Activated CD8-positive, alpha-beta memory T cell treated with anti-CD3 and anti-CD28 coated beads, Interleukin-2, amount 50 U/mL, for 24 hours (primary cell): ENCODE measurements around the gene CYP11A1.
"Not testable (repeated sequence)": the region's sequence is repeated elsewhere in the genome, so short reads cannot be mapped to it uniquely, and the experiment has no call there.

Experiments used
- DNase-seq: peaks from one replicate; pipeline ENCODE4 v3.0.0-alpha.2; 2020; ENCODE audit errors: extremely low read depth

CYP11A1 gene

DNA sequence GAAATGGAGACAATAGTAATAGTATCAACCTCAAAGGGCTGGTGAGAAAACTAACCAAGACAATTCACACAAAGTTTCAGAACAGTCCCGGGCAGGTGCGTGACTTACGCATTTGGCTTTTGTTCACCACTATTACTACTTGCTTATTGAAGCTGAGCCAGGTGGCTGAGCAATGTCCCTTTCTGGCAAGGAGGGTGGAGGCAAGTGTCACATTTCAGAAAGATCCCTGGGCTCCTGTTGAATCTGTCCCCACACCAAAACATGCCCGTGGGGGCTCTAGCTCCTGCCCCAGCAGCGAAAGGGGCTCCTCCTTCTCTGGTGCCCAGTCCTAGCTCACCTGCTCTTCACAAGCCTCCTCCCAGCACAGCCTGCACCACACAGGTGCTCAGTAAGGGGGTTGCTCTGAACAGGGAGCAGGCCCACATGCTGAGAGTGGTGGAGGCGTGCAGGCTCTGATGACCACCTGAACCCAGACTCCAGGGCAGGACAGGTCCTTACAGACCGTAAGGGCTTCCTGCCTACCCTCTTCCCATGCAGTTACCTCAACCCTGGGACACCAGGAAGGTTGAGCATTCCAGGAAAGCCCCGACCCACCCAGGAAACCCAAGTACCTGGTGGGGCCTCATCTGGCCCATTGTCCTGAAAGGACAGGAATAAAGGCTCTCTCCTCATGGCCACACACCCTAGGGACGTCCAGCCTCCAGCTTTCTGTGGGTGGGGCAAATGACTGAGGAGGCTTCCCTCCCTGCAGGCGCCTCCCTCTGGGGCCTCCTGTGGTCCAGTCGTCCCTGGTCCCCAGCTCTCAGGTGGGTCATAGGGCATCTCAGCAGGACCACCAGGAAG lies 33.7 kb upstream of the CYP11A1 start:
- DNase-seq, result no peak

DNA sequence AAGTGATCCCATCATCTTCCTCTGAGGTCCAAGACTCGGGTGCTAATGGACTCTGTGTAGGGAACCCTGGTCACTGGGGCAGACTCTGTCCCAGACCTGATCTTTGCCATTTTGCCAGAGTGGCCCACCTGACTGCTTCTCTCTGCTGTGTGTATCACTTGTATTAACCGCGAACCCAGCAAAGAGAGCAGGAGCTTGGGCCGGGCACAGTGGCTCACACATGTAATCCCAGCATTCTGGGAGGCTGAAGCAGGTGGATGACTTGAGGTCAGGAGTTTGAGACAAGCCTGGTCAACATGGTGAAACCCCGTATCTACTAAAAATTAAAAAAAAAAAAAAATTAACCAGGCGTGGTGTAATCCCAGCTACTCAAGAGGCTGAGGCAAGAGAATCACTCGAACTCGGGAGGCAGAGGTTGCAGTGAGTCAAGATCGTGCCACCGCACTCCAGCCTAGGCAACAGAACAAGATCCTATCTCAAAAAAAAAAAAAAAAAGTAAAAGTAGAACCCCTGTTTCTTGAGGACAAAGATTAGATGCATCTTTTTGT lies 32.9 kb upstream of the CYP11A1 start:
- no peak for DNase-seq

DNA sequence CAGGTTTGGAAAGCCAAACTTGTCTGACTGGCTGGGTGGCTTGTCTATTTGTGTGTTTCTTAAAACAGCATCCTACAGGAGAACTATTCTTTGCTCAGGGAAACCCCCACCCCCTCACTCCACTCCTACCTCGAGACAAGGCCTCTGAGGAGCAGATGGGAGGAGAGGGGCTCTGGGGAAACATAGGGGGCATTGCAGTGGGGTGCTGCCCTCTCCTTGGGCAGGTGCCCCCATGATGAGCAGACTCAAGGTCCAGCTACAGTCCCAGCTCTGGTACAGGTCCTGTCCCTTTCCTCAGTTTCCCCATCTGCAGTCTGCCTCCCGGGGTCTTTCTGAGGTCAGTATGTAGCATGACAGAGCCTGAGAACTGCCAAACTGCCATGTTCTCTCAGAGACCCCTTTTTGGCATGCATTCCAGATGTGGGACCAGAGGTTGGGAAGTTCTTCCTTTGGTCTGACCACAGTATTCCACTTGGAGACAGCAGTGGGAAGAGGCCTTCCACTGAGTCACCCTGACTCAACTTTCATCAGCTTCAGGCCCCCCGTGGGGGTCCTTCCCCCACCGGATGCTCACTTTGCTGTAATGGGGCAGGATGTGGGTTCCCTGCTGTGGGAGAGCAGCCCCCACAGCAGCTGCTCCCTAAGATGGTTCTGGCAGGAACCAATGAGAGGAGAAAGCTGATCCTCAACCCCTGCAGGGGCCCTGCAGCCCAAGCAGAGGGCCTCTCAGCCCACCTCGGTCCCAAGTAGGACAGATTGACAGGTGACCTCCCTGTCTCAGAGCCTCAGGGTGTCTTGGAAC lies 32.3 kb upstream of the CYP11A1 start:
- DNase-seq, result no peak

DNA sequence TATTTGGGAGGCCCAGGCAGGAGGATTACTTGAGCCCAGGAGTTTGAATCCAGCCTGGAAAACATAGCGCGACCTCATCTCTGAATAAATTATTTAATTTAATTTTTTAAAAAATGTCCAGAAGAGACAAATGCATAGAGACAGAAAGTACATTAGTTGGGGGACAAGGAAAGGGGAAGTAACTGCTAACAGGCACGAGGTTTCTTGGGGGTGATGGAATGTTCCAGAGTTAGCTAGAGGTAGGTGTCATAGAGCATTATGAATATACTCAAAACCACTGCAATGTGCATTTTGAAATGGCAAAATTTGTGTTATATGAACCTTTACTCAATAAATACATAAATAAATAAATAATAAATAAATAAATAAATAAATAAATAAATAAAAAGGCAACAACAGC lies 31.7 kb upstream of the CYP11A1 start:
- DNase-seq, result no peak

DNA sequence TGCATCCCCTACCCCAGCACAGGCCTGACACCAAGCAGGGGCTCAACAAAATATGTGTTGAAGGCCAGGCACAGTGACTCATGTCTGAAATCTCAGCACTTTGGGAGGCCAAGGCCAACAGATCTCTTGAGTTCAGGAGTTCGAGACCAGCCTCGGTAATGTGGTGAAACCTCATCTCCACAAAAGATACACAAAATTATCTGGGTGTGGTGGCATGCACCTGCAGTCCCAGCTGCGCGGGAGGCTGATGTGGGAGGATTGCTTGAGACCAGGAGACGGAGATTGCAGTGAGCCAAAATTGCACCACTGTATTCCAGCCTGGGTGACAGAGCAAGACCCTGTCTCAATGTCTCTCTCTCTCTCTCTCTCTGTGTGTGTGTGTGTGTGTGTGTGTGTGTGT lies 30.7 kb upstream of the CYP11A1 start:
- DNase-seq, result no peak

DNA sequence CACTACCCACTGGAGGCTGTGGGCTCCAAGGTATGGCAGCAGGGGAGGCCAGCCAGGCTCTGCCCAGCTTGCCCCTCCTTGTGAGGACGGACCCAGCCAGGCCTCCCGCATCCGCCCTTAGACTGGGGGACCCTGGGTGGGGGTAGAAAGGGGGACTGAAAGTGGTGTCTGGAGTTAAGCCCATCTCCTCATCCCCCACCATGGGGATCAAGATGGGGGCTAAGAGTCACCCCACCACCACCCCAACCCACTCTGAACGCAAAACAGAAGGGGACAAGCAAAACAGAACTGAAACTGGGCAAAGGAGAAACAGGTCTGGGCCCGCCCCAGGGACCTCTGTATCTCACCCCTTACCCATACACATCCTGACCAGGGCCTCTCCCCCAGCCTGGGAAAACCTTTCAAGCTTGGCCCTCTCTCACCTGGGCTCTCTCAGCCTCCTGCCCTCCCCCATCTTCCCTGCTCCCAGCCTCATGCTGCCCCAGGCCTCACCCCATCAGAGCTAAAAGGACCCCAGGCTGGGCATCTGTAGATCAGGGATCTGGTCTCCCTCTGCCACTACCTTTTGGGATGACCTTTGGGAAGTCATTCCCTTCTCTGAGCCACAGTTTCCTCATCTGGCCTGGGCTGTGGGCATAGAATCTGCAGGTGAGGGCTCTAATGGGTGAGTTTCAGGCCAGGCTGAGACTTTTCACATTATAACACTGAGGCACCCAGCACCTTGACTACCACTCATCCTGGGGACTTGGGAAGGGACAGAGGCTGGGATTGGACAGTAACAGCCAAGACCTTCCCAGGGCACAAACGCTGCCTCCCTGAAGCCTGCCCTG lies 30.0 kb upstream of the CYP11A1 start:
- DNase-seq, result no peak

DNA sequence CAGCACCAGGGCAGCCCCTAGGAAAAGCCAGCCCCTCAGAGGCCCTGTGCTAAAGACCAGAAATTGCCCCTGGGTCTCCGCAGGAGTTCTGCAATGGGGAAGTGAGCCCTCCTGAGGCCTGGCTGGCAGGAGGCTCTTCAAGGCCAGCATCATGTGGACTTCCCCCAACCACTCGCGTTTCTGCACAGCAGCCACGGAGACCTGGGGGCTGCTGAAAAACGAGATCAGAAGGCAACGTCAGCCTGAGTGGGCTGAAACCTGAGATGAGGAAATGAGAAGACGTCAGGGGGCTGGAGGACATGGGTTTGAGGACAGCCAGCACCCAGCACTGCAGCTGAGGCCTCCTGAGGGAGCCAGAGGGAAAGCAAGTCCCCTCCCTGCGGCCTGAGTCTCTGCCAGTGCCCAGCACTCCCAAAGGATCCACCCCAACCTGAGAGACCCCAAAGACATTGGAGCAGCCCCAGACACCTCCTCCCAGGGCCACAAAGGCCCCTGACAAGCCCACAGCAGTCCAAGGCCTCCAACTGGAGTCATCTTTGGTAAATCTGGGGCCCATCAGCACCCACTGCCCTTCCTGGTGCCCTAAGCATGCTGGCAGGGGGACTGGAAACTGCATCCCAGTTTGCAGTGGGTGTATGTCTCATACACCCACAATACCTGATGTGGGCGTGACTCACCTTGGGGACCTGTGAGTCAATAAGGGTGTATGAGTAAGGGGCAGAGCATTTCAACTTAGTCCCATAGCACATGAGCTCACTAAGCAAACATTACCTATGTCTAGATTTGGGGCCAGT lies 29.2 kb upstream of the CYP11A1 start:
- no peak for DNase-seq

DNA sequence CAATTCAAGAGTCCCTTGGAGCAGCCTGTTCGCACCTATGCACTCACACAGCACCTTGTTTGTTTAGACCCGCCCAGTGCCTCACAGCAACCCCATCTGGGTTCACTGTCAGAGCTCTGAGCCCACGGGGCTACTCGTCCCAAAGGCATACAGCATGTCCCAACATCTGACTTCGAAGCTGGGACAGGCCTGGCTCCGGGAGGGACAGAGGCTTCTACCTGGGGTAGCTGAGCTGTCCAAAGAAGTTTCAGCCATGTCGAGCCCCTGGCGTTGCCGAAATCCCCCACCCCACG lies 28.6 kb upstream of the CYP11A1 start:
- no peak for DNase-seq

DNA sequence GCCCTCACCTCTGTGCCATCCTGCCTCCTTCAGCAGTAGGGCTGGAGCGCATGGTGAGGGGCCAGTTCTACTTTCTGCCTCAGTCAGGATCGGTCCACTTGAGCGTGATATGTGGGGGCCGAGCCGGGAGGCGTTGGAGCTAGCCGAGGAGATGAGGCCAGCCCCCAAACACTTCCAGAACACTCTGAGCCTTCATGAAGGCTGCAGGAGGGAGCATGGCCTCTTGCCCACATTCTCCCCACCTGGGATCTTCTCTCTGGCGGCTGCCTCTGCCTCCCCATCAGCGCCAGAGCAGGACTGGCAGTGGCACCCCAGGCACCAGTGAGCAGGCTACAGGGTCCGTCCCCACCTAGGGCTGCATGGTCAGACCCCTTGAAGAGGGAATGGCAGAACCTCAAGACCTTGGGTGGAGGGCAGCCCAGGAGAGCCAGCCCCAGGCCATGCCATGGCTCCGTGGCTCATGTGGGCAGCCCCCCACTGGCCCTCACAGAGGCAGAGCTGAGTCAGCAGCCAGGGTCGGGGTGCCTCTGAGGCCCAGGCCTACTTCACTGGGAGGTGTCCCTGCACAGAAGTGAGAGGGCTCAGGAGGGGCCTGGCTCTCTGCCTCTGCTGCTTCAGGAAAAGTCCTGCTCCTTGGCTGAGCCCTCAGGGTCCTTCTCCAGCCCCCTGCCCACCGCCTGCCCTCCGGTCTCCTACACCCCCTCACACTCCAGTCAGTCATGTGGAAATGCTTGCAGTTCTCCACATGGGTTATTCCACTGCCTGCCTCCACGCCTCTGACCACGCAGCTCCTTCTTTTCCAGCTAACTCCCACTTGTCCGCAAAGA lies 28.1 kb upstream of the CYP11A1 start:
- no peak for DNase-seq

DNA sequence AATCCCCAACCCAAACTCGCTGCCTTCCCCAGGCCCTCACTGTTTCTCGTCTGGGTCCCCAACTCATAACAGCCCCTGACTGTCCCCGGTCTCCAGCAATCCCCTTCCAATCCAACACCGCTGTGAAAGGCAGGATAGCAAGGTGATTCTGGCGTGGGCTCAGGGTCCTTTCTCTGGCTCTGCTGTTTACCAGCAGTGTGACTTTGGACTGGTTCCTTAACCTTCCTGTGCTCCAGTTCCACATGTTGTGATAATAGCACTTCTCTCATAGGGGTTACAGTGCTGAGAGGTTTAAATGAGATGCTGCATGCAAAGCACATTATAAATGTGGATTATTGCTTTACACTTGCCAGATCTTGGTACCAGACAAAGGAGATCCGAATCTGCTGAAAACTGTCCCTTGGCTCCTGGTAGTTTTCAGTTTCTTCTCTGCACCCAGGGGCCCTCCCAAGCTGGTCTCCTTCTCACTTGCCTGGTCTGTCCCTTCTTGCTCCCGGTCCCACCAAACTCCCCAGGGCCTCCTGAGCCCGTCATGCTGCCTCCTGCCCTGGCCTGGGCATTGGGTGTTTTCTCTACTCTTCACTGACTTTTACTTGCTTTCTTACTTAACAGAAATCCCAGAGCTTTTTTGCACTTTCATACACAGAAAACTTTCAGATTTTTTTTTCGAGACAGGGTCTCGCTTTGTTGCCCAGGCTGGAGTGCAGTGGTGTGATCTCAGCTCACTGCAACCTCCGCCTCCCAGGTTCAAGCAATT lies 26.8 kb upstream of the CYP11A1 start:
- DNase-seq, result no peak

DNA sequence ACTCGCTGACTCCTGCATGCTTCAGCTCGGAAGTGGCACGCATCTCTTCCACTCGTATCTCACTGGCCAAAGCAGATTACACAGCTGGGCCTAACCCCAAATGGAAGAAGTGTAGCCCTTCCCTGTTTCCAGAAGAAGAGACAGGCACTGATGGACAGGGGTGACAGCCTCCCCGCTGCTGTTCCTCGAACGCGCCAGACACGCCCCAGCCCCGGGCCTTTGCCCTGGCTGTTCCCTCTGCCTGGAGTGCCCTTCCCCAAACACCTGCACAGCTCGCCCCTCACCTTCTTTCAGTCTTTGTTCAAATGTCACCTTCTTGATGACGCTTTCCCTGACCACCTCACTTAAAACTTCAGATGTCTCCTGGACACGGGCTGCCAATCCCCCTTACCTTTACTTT lies 26.0 kb upstream of the CYP11A1 start:
- no peak for DNase-seq

DNA sequence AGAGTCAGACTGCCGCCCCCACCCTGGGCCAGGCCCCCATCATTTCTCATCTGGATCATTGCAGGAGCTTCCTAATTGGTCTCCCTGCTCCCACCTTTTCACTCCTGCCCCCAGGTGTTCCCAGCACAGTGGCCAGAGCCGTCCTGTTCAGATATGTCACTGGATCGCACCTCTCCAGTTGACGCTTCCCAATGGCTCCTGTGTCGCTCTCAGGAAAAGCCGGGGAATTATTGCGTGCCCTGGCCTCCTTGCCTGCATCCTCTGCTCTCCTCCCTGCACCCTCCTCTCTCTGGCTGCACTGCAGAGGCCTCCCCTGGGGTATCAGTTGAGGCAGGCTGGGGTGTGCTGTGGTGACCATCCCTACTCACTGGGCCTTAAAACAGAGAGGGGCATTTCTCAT lies 25.5 kb upstream of the CYP11A1 start:
- no peak for DNase-seq

DNA sequence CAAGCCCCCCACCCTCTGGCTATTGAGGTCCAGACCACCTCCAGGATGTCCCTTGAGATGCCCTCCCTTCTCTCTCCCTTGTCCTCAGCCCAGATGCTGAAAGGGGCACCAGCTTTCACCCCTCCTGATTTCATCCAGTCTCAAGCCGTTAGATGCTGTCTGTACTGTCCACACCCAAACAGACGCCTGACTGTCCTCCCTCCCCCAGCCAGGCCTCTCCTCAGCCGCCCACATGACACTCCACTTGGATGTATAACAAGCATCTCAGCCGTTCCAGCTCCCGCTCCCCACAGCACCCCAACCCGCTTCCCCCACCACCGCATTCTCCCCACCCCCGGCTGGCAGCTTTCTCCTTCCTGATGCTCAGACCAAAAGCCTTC lies 25.0 kb upstream of the CYP11A1 start:
- DNase-seq, result no peak

DNA sequence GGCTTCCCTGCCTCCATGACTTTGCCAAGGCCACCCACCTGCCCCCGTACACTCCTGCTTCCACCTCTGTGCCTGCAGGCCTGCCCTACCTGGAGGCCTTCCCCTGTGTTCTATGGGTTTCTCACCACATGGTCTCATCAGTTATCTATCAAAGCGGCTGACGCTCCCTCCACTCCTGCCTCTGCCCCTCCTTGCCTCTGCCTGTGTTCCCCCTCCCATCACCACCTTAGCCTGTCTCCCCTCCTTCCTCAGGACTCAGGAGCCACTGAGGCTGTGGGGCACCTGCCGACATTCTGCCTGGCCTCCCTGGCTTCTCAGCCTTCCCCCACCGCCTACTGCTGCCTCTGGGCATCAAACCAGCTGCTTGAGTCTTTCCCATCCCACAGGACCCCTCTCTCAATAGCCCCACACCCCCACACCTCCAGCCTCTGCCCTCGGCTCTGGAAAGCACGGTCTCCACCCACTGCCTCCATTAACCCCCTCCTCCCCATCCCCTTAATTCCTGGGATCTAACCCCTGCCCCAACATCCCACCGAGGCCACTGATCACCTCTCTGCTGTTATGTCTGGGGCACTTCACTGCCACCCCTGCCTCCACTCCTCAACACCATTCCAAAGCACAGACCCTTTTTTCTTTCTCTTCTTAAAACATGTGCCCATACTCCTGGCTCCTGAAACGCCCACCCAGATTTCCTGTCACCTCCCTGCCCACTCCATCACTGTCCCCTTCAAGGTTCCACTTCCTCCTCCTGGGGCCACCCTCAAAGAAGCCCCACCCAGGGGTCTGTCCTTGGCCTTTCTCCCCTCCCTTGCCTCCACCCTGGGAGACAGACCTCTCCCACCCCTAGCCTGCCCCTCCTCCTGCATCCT lies 24.4 kb upstream of the CYP11A1 start:
- no peak for DNase-seq

DNA sequence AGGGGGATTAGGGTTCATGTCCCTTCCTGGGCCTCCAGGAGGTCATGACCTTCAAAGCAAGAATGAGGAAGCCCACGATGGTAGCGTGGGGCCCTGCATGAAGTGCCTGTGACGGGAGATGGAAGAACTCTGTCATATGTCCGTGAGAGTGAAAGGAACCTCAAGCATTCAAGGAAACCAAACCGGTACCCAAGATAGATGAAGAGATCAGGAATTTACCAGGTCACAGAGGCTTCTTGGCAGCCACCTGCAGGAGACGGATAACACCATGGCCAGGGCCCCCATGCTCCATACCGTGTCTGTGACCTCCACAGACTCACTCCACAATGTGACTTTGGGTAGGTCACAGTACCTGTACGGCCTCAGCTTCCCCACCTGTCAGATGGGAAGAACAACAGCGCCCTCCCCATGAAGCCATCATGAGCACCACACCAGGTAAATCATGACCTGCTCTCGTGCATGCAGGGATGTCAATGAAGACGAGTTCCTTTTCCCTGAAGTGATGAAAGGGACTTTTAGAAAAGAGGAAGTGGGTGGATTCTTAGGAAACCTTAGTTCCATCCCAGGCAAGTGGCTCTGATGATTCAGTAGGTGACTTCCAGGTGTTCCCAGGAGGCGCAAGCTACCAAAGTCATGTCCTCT lies 23.3 kb upstream of the CYP11A1 start:
- no peak for DNase-seq

DNA sequence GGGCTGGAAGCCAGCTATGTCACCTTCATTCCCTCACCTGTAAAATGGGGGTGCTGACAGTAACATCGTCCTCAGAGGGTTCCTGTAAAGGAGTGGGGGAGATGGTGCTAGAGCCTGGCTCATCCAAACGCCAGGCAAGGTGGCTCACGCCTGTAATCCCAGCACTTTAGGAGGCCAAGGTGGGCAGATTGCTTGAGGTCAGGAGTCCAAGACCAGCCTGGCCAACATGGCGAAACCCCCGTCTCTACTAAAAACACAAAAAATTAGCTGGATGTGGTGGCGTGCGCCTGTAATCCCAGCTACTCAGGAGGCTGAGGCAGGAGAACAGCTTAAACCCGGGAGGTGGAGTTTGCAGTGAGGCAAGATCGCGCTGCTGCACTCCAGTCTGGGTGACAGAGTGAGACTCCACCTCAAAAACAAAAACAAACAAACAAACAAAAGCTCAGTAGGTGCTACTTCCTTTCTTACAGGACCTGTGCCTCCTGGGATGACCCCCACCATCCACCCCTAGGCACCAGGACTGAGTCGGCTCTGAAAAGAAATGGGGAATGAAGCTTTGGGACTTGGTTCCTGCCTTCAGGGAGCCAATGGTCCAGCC lies 22.7 kb upstream of the CYP11A1 start:
- DNase-seq, result not testable (repeated sequence)

DNA sequence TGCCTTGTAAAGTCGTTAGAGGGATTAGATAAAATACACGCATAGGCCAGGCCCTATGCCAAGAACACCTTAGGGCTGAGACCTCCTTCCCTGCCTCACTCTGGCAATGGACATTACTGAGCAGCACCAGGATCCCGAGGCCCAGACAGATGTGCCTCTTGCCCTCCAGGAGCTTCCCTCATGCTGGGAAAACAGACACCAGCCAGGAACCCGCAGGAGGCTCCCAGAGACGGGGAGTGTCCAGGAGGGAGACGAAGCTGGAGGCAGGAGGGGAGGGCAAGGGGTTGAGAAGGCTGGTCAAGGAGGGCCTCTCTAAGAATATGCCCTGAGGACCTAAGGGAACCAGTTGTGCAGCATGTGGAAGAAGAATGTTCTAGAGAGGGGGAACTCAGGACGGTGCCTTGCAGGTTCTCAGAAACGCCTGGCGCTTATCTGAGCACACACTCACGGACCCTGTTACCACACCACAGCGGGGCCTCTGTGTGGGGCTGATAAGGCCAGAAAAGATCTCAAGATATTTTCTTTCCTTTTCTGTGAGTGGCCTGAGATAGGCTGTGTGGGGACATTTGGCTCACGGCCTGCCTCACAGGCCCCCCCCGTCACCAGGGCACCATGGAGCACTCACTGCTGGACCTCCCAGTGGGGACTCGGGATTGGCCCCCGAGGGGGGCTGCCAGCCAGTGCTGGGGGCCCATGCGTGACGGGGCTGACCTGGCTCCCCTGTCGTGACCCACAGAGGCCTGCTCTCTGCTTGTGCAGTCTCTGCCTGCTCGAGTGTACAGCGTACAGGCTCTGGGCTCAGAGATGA lies 22.0 kb upstream of the CYP11A1 start:
- DNase-seq, result no peak
